GM19397 (cell line): ENCODE results near the gene SOX3.

Experiments
- ATAC-seq: cut with Tn5 transposase; IDR thresholded peaks from one replicate; pipeline ENCODE4 v1.9.1; 2021; ENCODE audit warnings: mild to moderate bottlenecking, moderate library complexity; ENCODE audit not compliant: unreplicated experiment

Gene SOX3

DNA sequence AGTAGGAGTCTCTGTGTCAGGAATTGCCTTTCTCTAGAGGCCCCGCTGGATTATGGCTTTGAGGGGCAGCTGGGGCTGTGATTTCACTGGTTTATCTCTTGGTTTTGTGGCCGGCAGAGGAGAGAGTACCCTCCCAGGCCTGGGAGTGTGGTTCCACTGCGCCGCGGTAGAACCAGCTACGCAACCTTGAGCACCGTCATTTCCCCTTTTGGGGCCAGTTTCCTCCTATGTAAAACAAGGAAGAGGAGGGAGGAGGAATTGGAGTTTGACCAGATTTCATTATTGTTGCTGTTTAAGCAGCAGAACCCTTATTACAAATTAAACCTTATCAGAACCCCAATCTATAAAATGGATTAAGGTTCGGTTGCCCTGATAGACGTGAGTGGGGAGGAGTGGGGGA is 4.4 kb downstream of the SOX3 start:
- no peak for ATAC-seq

DNA sequence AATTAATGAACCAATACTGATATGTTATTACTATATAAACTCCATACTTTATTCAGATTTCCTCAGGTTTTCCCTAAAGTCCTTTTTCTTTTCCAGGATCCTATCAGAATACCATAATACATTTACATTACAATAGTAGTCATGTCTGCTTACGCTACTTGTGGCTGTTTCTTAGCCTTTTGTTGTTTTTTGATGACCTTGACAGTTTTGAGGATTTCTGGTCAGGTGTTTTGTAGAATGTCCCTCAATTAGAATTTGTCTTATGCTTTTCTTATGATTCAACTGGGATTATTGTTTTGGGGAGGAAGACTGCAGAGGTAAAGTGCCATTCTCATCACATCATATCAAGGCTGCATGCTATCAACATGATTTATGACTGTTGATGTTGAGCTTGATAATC is 9.1 kb downstream of the SOX3 start:
- no peak for ATAC-seq

DNA sequence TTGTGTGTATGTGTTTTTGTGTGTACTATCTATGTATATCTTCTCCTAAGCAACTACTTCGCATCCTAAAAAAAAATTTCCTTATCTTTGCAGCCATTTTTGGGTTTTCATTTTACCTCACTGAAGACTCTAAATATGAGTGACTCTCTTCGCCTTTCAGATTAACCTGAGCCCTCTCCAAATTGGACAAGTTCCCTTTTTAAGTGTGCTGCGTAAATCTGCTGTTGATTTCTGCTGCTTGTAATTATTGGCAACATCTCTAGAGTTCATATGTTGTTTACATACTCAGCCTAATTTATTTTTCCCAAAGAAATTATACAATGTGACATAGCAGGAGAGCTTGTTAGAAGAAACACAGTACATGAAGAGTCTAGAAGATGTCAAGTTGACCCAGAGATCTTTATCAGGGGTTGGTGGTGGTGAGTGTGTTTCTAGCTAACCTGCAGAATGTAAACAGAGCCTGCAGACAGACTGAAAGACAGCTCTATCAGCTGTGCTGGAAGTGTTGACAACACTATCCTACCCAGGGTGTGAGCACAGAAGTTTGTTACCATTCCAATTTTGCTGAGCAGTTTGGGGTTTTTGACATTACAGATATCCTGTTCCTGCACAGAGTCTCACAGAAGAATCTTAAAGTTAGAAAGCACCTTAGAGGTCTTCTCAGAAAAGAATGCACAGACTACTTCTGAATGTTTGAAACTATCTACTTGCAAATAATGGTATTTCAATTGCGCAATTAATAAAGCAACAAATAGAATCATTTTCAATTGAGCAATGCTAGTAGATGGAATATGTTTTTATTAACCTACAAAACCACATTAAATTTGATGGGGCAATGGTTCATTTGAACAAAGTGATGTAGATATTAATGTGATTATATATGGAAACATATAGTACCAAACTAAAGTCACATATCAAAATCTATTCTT is 12.5 kb downstream of the SOX3 start:
- no peak for ATAC-seq

DNA sequence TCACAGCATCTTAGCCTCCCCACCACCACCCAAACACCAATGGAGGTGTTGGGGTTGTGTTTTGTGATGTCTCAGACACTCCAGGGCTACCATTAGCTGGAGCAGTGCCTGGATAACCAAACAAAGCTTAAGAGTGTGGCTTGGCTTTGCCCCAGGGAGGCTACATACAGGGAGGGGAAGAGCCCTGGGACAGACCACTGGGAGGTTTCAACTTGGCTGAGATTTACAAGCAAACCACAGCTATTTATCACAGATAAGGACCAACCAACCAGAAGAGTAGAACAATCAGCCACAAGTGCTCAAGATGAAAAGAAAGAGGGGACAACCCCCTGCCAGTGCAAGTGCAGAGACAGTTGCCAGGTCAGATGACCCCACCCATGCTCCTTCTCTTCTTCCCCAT is 24.1 kb downstream of the SOX3 start:
- ATAC-seq, result no peak

DNA sequence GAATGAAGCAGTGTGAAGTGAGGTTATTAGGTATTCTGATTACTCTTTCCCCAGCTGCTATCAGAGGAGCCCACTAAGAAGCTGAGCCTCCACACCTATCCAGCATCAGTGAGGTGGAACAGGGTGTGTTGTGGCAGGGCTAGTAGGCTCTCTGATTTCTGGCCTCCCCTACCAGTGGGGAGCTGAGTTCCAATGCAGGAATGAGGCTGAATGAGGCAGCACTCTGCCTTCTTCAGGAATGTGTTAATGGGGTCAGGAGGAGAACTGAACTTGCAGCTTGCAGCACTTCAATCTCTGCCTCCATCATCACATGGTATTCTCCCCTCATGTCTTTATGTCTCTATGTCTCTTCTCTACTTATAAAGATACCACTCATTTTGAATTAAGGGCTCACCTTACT is 26.9 kb downstream of the SOX3 start:
- no peak for ATAC-seq

DNA sequence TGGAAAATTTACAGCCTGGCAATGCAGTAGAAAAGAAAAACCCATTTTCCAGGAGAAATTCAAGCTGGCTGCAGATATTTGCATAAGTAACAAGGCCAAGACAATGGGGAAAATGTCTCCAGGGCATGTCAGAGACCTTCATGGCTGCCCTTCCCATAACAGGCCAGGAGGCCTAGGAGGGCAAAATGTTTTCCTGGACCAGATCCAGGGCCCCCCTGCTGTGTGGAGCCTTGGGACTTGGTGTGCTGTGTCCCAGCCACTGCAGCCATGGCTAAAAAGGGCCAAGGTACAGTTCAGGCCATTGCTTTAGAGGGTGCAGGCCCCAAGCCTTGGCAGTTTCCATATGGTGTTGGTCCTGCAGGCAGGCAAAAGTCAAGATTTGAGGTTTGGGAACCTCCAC is 29.8 kb downstream of the SOX3 start:
- ATAC-seq, result no peak

DNA sequence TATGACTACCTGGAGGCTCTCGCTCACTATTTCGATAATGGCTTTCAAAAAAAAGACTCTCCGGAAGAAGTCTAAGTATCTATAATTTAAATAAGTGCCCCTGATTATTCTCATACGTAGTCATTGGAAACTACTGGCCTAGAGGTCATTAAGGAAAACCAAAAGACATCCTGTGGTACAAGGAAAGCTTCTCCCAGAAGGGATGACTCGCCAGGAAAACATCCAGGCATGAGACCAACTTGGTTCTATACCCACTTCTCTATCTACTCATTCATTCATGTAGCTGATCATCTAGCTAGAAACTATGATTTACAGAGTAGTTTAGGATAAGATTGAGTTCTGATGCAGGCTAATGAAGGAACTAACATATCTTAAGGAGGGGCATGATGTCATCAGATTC is 37.7 kb downstream of the SOX3 start:
- no peak for ATAC-seq
